K562 (cell line): Measurements from ENCODE around the gene SCUBE1. TPM values are rescaled to one million over a fixed set of nuclear protein-coding genes. Genes with fewer than 3 reads are reported as not detected.

Source experiments
- ATAC-seq: fragments of 200-7000 bp; cut with Tn5 transposase; 3 replicates; pipeline ENCODE4 v1.9.1; 2020; ENCODE audit warnings: moderate library complexity
- BruUV-seq: library from RNA; stranded (reverse); fragments of 400-500 nt; replicated peaks from 2 replicates; lab custom pipeline; 2021; lab: Mats Ljungman, UMichigan
- CTCF ChIA-PET: fragments of 300-600 bp; formaldehyde crosslinking; extraction: SDS; loops from one replicate; lab custom pipeline; 2021; ENCODE audit warnings: low intra/inter-chr PET ratio; lab: Yijun Ruan, JAX
- POLR2A ChIA-PET: fragments of 300-600, 350-650 bp; sonication (Branson Sonifier 250); formaldehyde crosslinking; extraction: SDS; loops from one replicate; lab custom pipeline; 2021; ENCODE audit warnings: antibody characterized with exemption, inconsistent platforms; lab: Yijun Ruan, JAX
- DNase-seq, 4 experiments: peaks; one replicate each; pipeline versions ENCODE4 v3.0.0 to v3.0.0-alpha.2; 2011 to 2018; ENCODE audit warnings: low spot score in 3 of 4, mixed read lengths in 3 of 4; ENCODE audit errors: extremely low read depth in 1 of 4
- FAIRE-seq: peaks from 2 replicates; lab custom pipeline; 2011; peaks lifted over from hg19 to GRCh38; lab: Jason Lieb, UNC
- H2AFZ ChIP-seq: 2 replicates; pipeline ENCODE4 v1.6.0; 2011; ENCODE audit warnings: low read depth, low read length, control low read depth, inconsistent platforms
- H3K27ac ChIP-seq: fragments of 200-600 bp; 3 replicates; pipeline ENCODE4 v1.8.0; 2011; ENCODE audit warnings: low read depth, mild to moderate bottlenecking, control low read depth, inconsistent platforms, low read length, moderate library complexity, mixed read lengths; ENCODE audit errors: extremely low read depth
- H3K27me3 ChIP-seq, 2 experiments: fragments of 300-600 bp in 1 of 2; 2 replicates in 1 of 2; 3 replicates in 1 of 2; pipeline versions ENCODE4 v1.6.0 to v1.8.0; 2011; ENCODE audit warnings: inconsistent platforms in 2 of 2, low read length in 2 of 2, mild to moderate bottlenecking in 1 of 2, mixed read lengths in 1 of 2, moderate library complexity in 1 of 2; ENCODE audit not compliant: control insufficient read depth in 2 of 2, insufficient read depth in 2 of 2
- H3K36me3 ChIP-seq: fragments of 300-600 bp; 3 replicates; pipeline ENCODE4 v1.8.0; 2011; ENCODE audit warnings: mild to moderate bottlenecking, low read length, inconsistent platforms; ENCODE audit not compliant: control insufficient read depth, insufficient read depth
- H3K4me1 ChIP-seq, 2 experiments: fragments of 200-600 bp in 1 of 2; replicated peaks in 1 of 2; 2 replicates in 1 of 2; 3 replicates in 1 of 2; pipeline versions ENCODE4 v1.5.1 to v1.8.0; 2011; ENCODE audit warnings: inconsistent platforms in 2 of 2, low read length in 2 of 2, mild to moderate bottlenecking in 1 of 2, mixed read lengths in 1 of 2, moderate library complexity in 1 of 2; ENCODE audit not compliant: control insufficient read depth in 2 of 2, insufficient read depth in 2 of 2
- H3K4me2 ChIP-seq: 2 replicates; pipeline ENCODE4 v1.6.1; 2011; ENCODE audit warnings: low read length, control low read depth, inconsistent platforms, mixed read lengths; ENCODE audit not compliant: insufficient read depth
- H3K4me3 ChIP-seq: fragments of 200-600 bp; sonication (generic), shearing (Covaris generic); 2 replicates; pipeline ENCODE4 v1.5.1; 2016; ENCODE audit warnings: control low read depth, inconsistent platforms
- H3K79me2 ChIP-seq: fragments of 200-600 bp; 3 replicates; pipeline ENCODE4 v1.8.0; 2011; ENCODE audit warnings: low read length, inconsistent platforms; ENCODE audit not compliant: control insufficient read depth, insufficient read depth
- H3K9ac ChIP-seq, 2 experiments: 2 replicates each; pipeline versions ENCODE4 v1.6.0 to v1.6.1; 2011; ENCODE audit warnings: low read depth in 2 of 2, low read length in 2 of 2, control low read depth in 1 of 2, inconsistent platforms in 1 of 2, mild to moderate bottlenecking in 1 of 2, mixed read lengths in 1 of 2; ENCODE audit not compliant: insufficient read depth in 1 of 2
- H3K9me1 ChIP-seq: one replicate; pipeline ENCODE4 v1.6.0; 2011; ENCODE audit warnings: inconsistent platforms, mild to moderate bottlenecking, low read length, moderate library complexity; ENCODE audit not compliant: control insufficient read depth, insufficient read depth
- H3K9me3 ChIP-seq: replicated peaks from 2 replicates; pipeline ENCODE4 v1.5.1; 2011; ENCODE audit warnings: low read depth, low read length, inconsistent platforms; ENCODE audit not compliant: control insufficient read depth, insufficient read depth
- H4K20me1 ChIP-seq: replicated peaks from 2 replicates; pipeline ENCODE4 v1.6.1; 2011; ENCODE audit warnings: low read length, inconsistent platforms, mixed read lengths; ENCODE audit not compliant: control insufficient read depth, insufficient read depth
- ARHGAP35 ChIP-seq: fragments of 450-650 bp; IDR thresholded peaks from 2 replicates; pipeline ENCODE4 v1.6.1; 2018; ENCODE audit not compliant: partially characterized antibody
- COPS2 ChIP-seq: fragments of 450-650 bp; conservative IDR thresholded peaks from 2 replicates; pipeline ENCODE4 v1.6.1; 2016; ENCODE audit warnings: mild to moderate bottlenecking, moderate library complexity
- DACH1 ChIP-seq: fragments of 450-650 bp; IDR thresholded peaks from 2 replicates; pipeline ENCODE4 v1.6.1; 2018; ENCODE audit not compliant: partially characterized antibody
- KLF16 ChIP-seq: IDR thresholded peaks from 2 replicates; pipeline ENCODE4 v1.6.1; 2016; ENCODE audit warnings: antibody characterized with exemption
- MBD2 ChIP-seq: sonication (generic); IDR thresholded peaks from 2 replicates; pipeline ENCODE4 v1.6.1; 2016; ENCODE audit warnings: low read depth, borderline replicate concordance
- MEF2D ChIP-seq: conservative IDR thresholded peaks from 2 replicates; pipeline ENCODE4 v1.6.1; 2016; ENCODE audit warnings: low read depth, missing genetic modification characterization, missing compliant biosample characterization
- NR1H2 ChIP-seq: sonication (generic); formaldehyde crosslinking; IDR thresholded peaks from 2 replicates; pipeline ENCODE4 v1.4.0; 2020; ENCODE audit warnings: mild to moderate bottlenecking, missing genetic modification reagents
- PRMT5 ChIP-seq: sonication (generic); formaldehyde crosslinking; IDR thresholded peaks from 2 replicates; pipeline ENCODE4 v1.5.0; 2020; ENCODE audit warnings: missing genetic modification reagents
- SRSF7 ChIP-seq: fragments of 200-400 bp; formaldehyde crosslinking; optimal IDR thresholded peaks from 2 replicates; pipeline ENCODE3; 2017; ENCODE audit warnings: mild to moderate bottlenecking, low read depth, low read length
- STAT5A ChIP-seq: IDR thresholded peaks from 2 replicates; pipeline ENCODE4 v1.6.1; 2012; ENCODE audit warnings: low read length, inconsistent platforms, borderline replicate concordance
- XRCC3 ChIP-seq: fragments of 450-650 bp; IDR thresholded peaks from 2 replicates; pipeline ENCODE4 v1.6.1; 2017; ENCODE audit warnings: mild to moderate bottlenecking, moderate library complexity
- ZNF134 ChIP-seq: fragments of 250-450 bp; sonication (Bioruptor Pico); conservative IDR thresholded peaks from 2 replicates; pipeline ENCODE4 v1.4.0; 2020
- ZNF140 ChIP-seq: fragments of 250-450 bp; sonication (Bioruptor Pico); IDR thresholded peaks from 2 replicates; pipeline ENCODE4 v1.8.0; 2021; ENCODE audit warnings: moderate library complexity, mild to moderate bottlenecking, inconsistent platforms
- ZNF165 ChIP-seq: fragments of 250-450 bp; sonication (Bioruptor Pico); IDR thresholded peaks from 2 replicates; pipeline ENCODE4 v1.4.0; 2020; ENCODE audit warnings: borderline replicate concordance
- ZNF174 ChIP-seq: fragments of 250-450 bp; sonication (Bioruptor Pico); IDR thresholded peaks from 2 replicates; pipeline ENCODE4 v1.4.0; 2020; ENCODE audit warnings: mild to moderate bottlenecking
- ZNF41 ChIP-seq: fragments of 250-450 bp; sonication (Bioruptor Pico); conservative IDR thresholded peaks from 2 replicates; pipeline ENCODE4 v1.4.0; 2020; ENCODE audit warnings: mild to moderate bottlenecking
- ZNF445 ChIP-seq: fragments of 250-450 bp; sonication (Bioruptor Pico); IDR thresholded peaks from 2 replicates; pipeline ENCODE4 v1.4.0; 2020; ENCODE audit warnings: low read depth, mild to moderate bottlenecking, moderate library complexity
- ZNF75A ChIP-seq: fragments of 450-650 bp; formaldehyde crosslinking; IDR thresholded peaks from 2 replicates; pipeline ENCODE4 v1.4.0; 2020; ENCODE audit warnings: mild to moderate bottlenecking
- ZNF830 ChIP-seq: fragments of 250-450 bp; sonication (Bioruptor Pico); IDR thresholded peaks from 2 replicates; pipeline ENCODE4 v1.5.0; 2021; ENCODE audit warnings: mild to moderate bottlenecking
- WGBS: fragments of 100-300 bp; shearing (Covaris generic); methylation state at CpG from one replicate; pipeline ENCODE4 v1.1.6; 2016; ENCODE audit warnings: low coverage, mixed read lengths; ENCODE audit not compliant: insufficient coverage; ENCODE audit errors: missing lambda C conversion rate; 5-methylcytosine and 5-hydroxymethylcytosine counted together
- in situ Hi-C: fragments of 300-500 bp; cut with MboI; formaldehyde crosslinking; loops from 4 replicates; pipeline ENCODE4 v1.15.0; 2018; ENCODE audit warnings: inconsistent platforms, mixed read lengths
- intact Hi-C: fragments of 100-400 bp; cut with micrococcal nuclease; formaldehyde crosslinking; loops from 2 replicates; pipeline ENCODE4 v1.14.2; 2022
- polyA plus RNA-seq, 8 experiments: library from polyadenylated mRNA; depleted of rRNA in 4 of 8; stranded (reverse) in 5 of 8; unstranded in 3 of 8; fragments of >200 nt; fragmentation: Nextera tagmentation in 2 of 8; fragmentation: Illumina TruSeq in 1 of 8; extraction: Ambion mirVana in 2 of 8; extraction: Trizol in 1 of 8; gene quantifications; 2 replicates each; pipeline versions ENCODE4 v1.2.1 to v1.2.3, GENCODE V29; 2011 to 2014; ENCODE audit warnings: inconsistent platforms in 1 of 8, missing spikeins in 1 of 8
- total RNA-seq, 7 experiments: library from RNA; depleted of rRNA in 6 of 7; stranded (reverse); fragments of >200 nt in 6 of 7; fragmentation: Illumina TruSeq in 2 of 7; extraction: Trizol in 2 of 7; gene quantifications; 2 replicates each; pipeline versions ENCODE4 v1.2.1 to v1.2.3, GENCODE V29; 2011 to 2021; ENCODE audit warnings: low replicate concordance in 1 of 7
- TF ChIP-seq, protein P1 (sequence below): sonication (generic); formaldehyde crosslinking; IDR thresholded peaks from 2 replicates; pipeline ENCODE4 v1.8.0; 2022; ENCODE audit warnings: missing genetic modification reagents, mild to moderate bottlenecking, moderate library complexity, borderline replicate concordance
- TF ChIP-seq, protein P2 (sequence below): conservative IDR thresholded peaks from 2 replicates; pipeline ENCODE4 v1.6.1; 2011; ENCODE audit warnings: low read depth, mild to moderate bottlenecking, low read length; ENCODE audit not compliant: control insufficient read depth

The SCUBE1 gene
- total and polyA plus RNA-seq, 9 of the 15 experiments (the other 6 are each of a cell fraction or from before 2014, with no cell fraction given) = 0.03 to 0.47 (median 0.29) TPM; not detected in 6

DNA sequence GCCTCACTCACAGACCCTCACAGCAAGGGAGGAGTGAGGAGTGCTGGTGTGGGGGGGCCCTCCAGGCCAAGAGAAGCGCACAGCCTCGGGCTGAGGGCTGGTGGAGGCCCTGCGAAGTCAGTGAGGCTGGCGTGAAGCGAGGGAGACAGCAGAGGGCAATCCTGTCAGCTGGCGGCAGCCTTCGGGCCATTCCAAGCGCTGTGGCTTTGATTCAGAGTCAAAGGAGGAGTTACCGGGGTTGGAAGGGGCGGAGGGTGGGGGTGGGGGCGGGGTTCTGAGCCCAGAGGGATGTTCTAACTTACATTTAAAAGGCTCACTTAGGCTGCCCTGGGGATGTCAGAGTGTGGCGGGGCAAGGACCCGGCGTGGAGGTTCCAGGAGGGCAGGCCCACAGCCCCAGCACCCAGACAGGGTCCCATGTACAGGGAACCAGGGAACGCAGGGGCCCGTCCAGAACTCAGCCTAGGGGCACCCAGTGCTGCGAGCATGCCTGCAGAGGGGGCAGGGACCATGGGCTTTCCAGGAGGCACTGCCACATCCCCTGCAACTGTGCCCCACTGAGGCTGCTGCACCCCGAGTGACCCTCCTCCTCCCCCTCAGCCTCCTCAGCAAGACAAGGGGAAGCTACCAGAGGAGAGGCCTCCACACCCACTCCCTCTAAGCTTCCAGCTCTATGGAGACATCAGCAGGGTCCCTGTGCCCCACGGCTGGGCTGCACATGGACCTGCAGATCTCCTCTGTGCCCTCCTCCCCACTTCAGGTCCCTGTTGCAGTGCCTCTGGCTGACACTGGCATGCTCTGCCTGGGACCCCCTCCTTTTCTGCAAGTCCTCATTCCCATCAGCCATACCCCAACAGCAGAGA, 116.6 kb downstream of the SCUBE1 start (continued):
- TF ChIP-seq, protein P1, sequence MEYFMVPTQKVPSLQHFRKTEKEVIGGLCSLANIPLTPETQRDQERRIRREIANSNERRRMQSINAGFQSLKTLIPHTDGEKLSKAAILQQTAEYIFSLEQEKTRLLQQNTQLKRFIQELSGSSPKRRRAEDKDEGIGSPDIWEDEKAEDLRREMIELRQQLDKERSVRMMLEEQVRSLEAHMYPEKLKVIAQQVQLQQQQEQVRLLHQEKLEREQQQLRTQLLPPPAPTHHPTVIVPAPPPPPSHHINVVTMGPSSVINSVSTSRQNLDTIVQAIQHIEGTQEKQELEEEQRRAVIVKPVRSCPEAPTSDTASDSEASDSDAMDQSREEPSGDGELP (CRISPR knock-in tag) = 0 out of 2 replicates have a peak, but pooled peaks have one; percentile 12
- TF ChIP-seq ZNF75A (CRISPR knock-in tag) = no peak

DNA sequence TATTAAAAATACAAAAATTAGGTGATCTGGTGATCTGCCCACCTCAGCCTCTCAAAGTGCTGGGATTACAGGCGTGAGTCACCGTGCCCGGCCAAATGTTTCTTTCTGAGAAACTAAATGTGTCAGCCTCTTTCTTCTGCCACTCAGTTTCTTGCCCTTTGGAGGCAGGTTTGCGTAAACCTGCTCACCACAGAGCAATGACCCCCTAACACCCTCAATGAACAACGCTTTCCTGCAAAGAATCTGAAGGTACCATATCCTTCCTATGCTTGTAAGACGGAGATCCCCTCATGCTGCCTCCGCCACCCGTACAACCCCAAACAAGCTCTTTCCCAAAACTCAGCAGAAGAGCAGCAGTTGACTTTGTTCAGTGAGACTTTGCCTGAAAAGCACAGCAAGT, 117.6 kb downstream of the SCUBE1 start:
- ChIA-PET CTCF (no interaction called here), POLR2A (no interaction called here)
- no peak overlapping the region for H3K4me3 ChIP-seq
- H3K9ac ChIP-seq = no peak overlapping the region
- ATAC-seq (no peak), FAIRE-seq (no peak), DNase-seq (no peak)
- H3K4me1 ChIP-seq = peaks cover 0 to 43% of the 10 kb centered on the region in 2 experiments; a peak in 3 of 5 replicates
- H3K36me3 ChIP-seq = no peaks in the 10 kb centered on the region
- no peaks in the 10 kb centered on the region for H3K79me2 ChIP-seq
- intact Hi-C loops = loop anchor here (5.0 kb wide), 1 partner anchor 38 kb away; the partner anchor contains the start of gene TTLL12
- H3K4me2 ChIP-seq = no peak overlapping the region
- H3K9me3 ChIP-seq = no peaks in the 10 kb centered on the region
- H3K27ac ChIP-seq = no peak overlapping the region
- H4K20me1 ChIP-seq = no peaks in the 10 kb centered on the region
- whole genome bisulfite sequencing = 70% methylated on average over 7 of the region's 8 CpGs
- in situ Hi-C loops = no loop called here
- no TSS peak for BruUV-seq
- no peak overlapping the region for H2AFZ ChIP-seq
- no peaks in the 10 kb centered on the region for H3K9me1 ChIP-seq
- H3K27me3 ChIP-seq = no peaks in the 10 kb centered on the region
- TF ChIP-seq MBD2 = no peak
- TF ChIP-seq ZNF140 = no peak
- no peak for TF ChIP-seq SRSF7
- no peak for TF ChIP-seq COPS2
- no peak for TF ChIP-seq ZNF165 (CRISPR knock-in tag)
- TF ChIP-seq, protein P2, sequence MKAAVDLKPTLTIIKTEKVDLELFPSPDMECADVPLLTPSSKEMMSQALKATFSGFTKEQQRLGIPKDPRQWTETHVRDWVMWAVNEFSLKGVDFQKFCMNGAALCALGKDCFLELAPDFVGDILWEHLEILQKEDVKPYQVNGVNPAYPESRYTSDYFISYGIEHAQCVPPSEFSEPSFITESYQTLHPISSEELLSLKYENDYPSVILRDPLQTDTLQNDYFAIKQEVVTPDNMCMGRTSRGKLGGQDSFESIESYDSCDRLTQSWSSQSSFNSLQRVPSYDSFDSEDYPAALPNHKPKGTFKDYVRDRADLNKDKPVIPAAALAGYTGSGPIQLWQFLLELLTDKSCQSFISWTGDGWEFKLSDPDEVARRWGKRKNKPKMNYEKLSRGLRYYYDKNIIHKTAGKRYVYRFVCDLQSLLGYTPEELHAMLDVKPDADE = no peak
- no peak for TF ChIP-seq STAT5A
- no peak for TF ChIP-seq PRMT5 (CRISPR knock-in tag)
- no peak for TF ChIP-seq ZNF830 (CRISPR knock-in tag)
- no peak for TF ChIP-seq NR1H2 (CRISPR knock-in tag)
- no peak for TF ChIP-seq ZNF41 (CRISPR knock-in tag)
- TF ChIP-seq ZNF174 (CRISPR knock-in tag) = no peak
- no peak for TF ChIP-seq ARHGAP35
- no peak for TF ChIP-seq XRCC3
- no peak for TF ChIP-seq KLF16
- TF ChIP-seq ZNF445 (CRISPR knock-in tag) = no peak
- no peak for TF ChIP-seq MEF2D
- no peak for TF ChIP-seq DACH1
- TF ChIP-seq ZNF134 (CRISPR knock-in tag) = no peak
